NB4 (cell line): Measurements from ENCODE around the gene MPV17.
"Not testable (repeated sequence)": the region's sequence is repeated elsewhere in the genome, so short reads cannot be mapped to it uniquely, and the experiment has no call there.

Experiments
- POLR2A ChIP-seq: IDR thresholded peaks from 2 replicates; pipeline ENCODE4 v1.6.1; 2011; ENCODE audit warnings: mild to moderate bottlenecking; ENCODE audit not compliant: insufficient read length; ENCODE audit errors: extremely low read depth
- TF ChIP-seq, protein P1 (sequence below): IDR thresholded peaks from one replicate; pipeline ENCODE4 v1.5.1; 2012; ENCODE audit warnings: low read depth, low read length
- TF ChIP-seq, protein P2 (sequence below): IDR thresholded peaks from 2 replicates; pipeline ENCODE4 v1.6.1; 2011; ENCODE audit warnings: low read depth, low read length

DNA sequence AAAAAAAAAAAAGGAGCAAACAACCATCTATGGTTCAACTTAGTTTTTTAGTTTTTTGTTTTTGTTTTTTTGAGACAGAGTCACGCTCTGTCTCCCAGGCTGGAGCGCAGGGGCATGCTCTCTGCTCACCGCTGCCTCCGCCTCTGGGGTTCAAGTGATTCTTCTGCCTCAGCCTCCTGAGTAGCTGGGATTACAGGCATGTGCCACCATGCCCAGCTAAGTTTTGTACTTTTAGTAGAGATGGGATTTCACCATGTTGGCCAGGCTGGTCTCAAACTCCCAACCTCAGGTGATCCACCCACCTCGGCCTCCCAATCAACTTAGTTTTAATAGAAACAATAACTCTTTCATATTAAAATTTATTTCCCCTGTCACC is 30.5 kb upstream of the MPV17 start:
- TF ChIP-seq, protein P1, sequence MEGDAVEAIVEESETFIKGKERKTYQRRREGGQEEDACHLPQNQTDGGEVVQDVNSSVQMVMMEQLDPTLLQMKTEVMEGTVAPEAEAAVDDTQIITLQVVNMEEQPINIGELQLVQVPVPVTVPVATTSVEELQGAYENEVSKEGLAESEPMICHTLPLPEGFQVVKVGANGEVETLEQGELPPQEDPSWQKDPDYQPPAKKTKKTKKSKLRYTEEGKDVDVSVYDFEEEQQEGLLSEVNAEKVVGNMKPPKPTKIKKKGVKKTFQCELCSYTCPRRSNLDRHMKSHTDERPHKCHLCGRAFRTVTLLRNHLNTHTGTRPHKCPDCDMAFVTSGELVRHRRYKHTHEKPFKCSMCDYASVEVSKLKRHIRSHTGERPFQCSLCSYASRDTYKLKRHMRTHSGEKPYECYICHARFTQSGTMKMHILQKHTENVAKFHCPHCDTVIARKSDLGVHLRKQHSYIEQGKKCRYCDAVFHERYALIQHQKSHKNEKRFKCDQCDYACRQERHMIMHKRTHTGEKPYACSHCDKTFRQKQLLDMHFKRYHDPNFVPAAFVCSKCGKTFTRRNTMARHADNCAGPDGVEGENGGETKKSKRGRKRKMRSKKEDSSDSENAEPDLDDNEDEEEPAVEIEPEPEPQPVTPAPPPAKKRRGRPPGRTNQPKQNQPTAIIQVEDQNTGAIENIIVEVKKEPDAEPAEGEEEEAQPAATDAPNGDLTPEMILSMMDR, result not testable (repeated sequence)
- not testable (repeated sequence) for TF ChIP-seq POLR2A
- TF ChIP-seq, protein P2, sequence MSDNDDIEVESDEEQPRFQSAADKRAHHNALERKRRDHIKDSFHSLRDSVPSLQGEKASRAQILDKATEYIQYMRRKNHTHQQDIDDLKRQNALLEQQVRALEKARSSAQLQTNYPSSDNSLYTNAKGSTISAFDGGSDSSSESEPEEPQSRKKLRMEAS, result not testable (repeated sequence)
